ENCODE data around the gene STAG2.

The STAG2 gene

GRCh38 chrX:124086411-124086810 lies 124.9 kb downstream of the STAG2 start:
- no peak overlapping the region for H3K18ac ChIP-seq (ENCODE audit: low read length)
- no peak overlapping the region for H2BK120ac ChIP-seq (ENCODE audit: insufficient read depth, low read length, poor library complexity)
- no peaks in the 10 kb centered on the region for H3K27me3 ChIP-seq (ENCODE audit: insufficient read depth, low read length)
- H3K79me2 ChIP-seq (ENCODE audit: control insufficient read depth, insufficient read depth, low read length, poor library complexity), result no peaks in the 10 kb centered on the region
- no peak overlapping the region for H3K4me2 ChIP-seq (ENCODE audit: low read length)
- DNase-seq, result no peak
- H2BK5ac ChIP-seq (ENCODE audit: low read depth, low read length, poor library complexity), result no peak overlapping the region
- H2AFZ ChIP-seq (ENCODE audit: insufficient read depth, low read length, poor library complexity), result no peak overlapping the region
- H3K14ac ChIP-seq (ENCODE audit: low read length), result no peak overlapping the region
- H2BK12ac ChIP-seq (ENCODE audit: low read length), result no peak overlapping the region
- no peak overlapping the region for H3K4ac ChIP-seq (ENCODE audit: low read depth, low read length)
- no peak overlapping the region for H4K12ac ChIP-seq (ENCODE audit: low read depth, low read length)
- H2AK5ac ChIP-seq (ENCODE audit: low read length), result no peak overlapping the region
- no peaks in the 10 kb centered on the region for H3K4me1 ChIP-seq (ENCODE audit: control insufficient read depth in 1 of 2, insufficient read depth in 2 of 2, low read length in 2 of 2)
- no peak overlapping the region for H3K9ac ChIP-seq (ENCODE audit: low read length)
- WGBS (ENCODE audit: extremely low coverage, insufficient coverage, insufficient read length), result no CpG with 5 or more reads among the region's 7 CpGs
- H3K23ac ChIP-seq (ENCODE audit: low read length), result no peak overlapping the region
- no peaks in the 10 kb centered on the region for H3K9me3 ChIP-seq (ENCODE audit: insufficient read depth, low read depth, low read length)
- no peak overlapping the region for H4K8ac ChIP-seq (ENCODE audit: low read depth, low read length)
- H3K79me1 ChIP-seq (ENCODE audit: low read length), result no peaks in the 10 kb centered on the region
- H3K4me3 ChIP-seq (ENCODE audit: low read depth, low read length), result no peak overlapping the region
- peaks cover 15 to 19% of the 10 kb centered on the region in 2 experiments for H3K36me3 ChIP-seq (ENCODE audit: control insufficient read depth in 1 of 2, insufficient read depth in 2 of 2, low read length in 2 of 2)
- no peak overlapping the region for H4K91ac ChIP-seq (ENCODE audit: low read depth, low read length)
- H3K27ac ChIP-seq (ENCODE audit: low read depth, low read length), result no peak overlapping the region

DNA sequence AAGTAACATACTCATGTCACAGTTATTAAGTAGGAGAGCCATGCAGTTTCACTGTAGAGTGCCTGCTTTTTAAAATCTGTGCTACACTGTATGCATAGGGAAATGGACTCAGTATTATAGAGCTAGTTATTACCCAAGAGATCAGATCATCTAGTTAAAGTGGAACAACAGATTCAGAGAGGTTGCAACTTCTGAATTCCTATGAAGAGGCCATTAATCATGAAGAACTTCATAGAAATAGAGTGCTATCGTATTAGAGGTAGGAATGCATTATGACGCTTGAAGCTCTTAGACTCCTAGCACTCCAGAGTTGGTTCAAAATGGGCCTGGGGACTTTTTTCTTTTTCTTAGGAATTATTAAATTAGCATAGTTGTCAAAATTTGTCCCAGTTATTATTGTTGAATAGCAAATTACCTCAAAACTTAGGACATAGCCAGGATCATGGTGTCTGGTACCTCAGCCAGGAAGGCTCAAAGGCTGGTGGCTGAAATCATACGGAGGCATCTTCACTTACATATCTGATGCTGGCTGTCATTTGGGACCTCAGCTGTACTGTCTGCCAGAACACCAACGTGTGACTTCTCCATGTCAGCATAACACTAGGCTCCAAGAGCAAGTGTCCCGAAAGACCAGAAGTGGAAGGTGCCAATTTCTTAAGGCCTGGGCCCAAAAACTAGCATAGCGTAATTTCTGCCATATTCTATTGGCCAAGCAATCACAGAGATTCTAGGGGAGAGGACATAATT lies 125.7 kb downstream of the STAG2 start:
- Histone ChIP-seq H3K9ac (ENCODE audit: low read length) (no peak overlapping the region), H3K23ac (ENCODE audit: low read length) (no peak overlapping the region), H2AFZ (ENCODE audit: insufficient read depth, low read length, poor library complexity) (no peak overlapping the region), H4K12ac (ENCODE audit: low read depth, low read length) (no peak overlapping the region), H3K27me3 (ENCODE audit: insufficient read depth, low read length) (no peaks in the 10 kb centered on the region), H3K79me2 (ENCODE audit: control insufficient read depth, insufficient read depth, low read length, poor library complexity) (no peaks in the 10 kb centered on the region), H3K4me1 (ENCODE audit: control insufficient read depth in 1 of 2, insufficient read depth in 2 of 2, low read length in 2 of 2) (no peaks in the 10 kb centered on the region), H3K79me1 (ENCODE audit: low read length) (no peaks in the 10 kb centered on the region), H3K9me3 (ENCODE audit: insufficient read depth, low read depth, low read length) (no peaks in the 10 kb centered on the region), H3K27ac (ENCODE audit: low read depth, low read length) (no peak overlapping the region), H4K91ac (ENCODE audit: low read depth, low read length) (no peak overlapping the region), H2BK12ac (ENCODE audit: low read length) (no peak overlapping the region), H3K4me3 (ENCODE audit: low read depth, low read length) (no peak overlapping the region), H2BK5ac (ENCODE audit: low read depth, low read length, poor library complexity) (no peak overlapping the region), H3K18ac (ENCODE audit: low read length) (no peak overlapping the region), H3K4me2 (ENCODE audit: low read length) (no peak overlapping the region), H3K36me3 (ENCODE audit: control insufficient read depth in 1 of 2, insufficient read depth in 2 of 2, low read length in 2 of 2) (peaks cover 11 to 21% of the 10 kb centered on the region in 2 experiments), H3K4ac (ENCODE audit: low read depth, low read length) (no peak overlapping the region), H2BK120ac (ENCODE audit: insufficient read depth, low read length, poor library complexity) (no peak overlapping the region), H2AK5ac (ENCODE audit: low read length) (no peak overlapping the region), H3K14ac (ENCODE audit: low read length) (no peak overlapping the region), H4K8ac (ENCODE audit: low read depth, low read length) (no peak overlapping the region)
- no peak for DNase-seq
- no CpG with 5 or more reads among the region's 6 CpGs for WGBS (ENCODE audit: extremely low coverage, insufficient coverage, insufficient read length)

- no peak overlapping the region for H2AK5ac ChIP-seq (ENCODE audit: low read length)
- H3K27ac ChIP-seq (ENCODE audit: low read depth, low read length), result no peak overlapping the region
- no peak for DNase-seq
- H4K12ac ChIP-seq (ENCODE audit: low read depth, low read length), result no peak overlapping the region
- H3K79me1 ChIP-seq (ENCODE audit: low read length), result no peaks in the 10 kb centered on the region
- no peak overlapping the region for H4K8ac ChIP-seq (ENCODE audit: low read depth, low read length)
- no peaks in the 10 kb centered on the region for H3K79me2 ChIP-seq (ENCODE audit: control insufficient read depth, insufficient read depth, low read length, poor library complexity)
- no peak overlapping the region for H3K4me2 ChIP-seq (ENCODE audit: low read length)
- no peaks in the 10 kb centered on the region for H3K4me1 ChIP-seq (ENCODE audit: control insufficient read depth in 1 of 2, insufficient read depth in 2 of 2, low read length in 2 of 2)
- H2AFZ ChIP-seq (ENCODE audit: insufficient read depth, low read length, poor library complexity), result no peak overlapping the region
- no peak overlapping the region for H3K14ac ChIP-seq (ENCODE audit: low read length)
- no CpG with 5 or more reads among the region's 4 CpGs for WGBS (ENCODE audit: extremely low coverage, insufficient coverage, insufficient read length)
- H2BK12ac ChIP-seq (ENCODE audit: low read length), result no peak overlapping the region
- H4K91ac ChIP-seq (ENCODE audit: low read depth, low read length), result no peak overlapping the region
- no peak overlapping the region for H2BK5ac ChIP-seq (ENCODE audit: low read depth, low read length, poor library complexity)
- no peak overlapping the region for H2BK120ac ChIP-seq (ENCODE audit: insufficient read depth, low read length, poor library complexity)
- no peak overlapping the region for H3K23ac ChIP-seq (ENCODE audit: low read length)
- no peak overlapping the region for H3K4ac ChIP-seq (ENCODE audit: low read depth, low read length)
- H3K9me3 ChIP-seq (ENCODE audit: insufficient read depth, low read depth, low read length), result no peaks in the 10 kb centered on the region
- H3K27me3 ChIP-seq (ENCODE audit: insufficient read depth, low read length), result no peaks in the 10 kb centered on the region
- peaks cover 1 to 9% of the 10 kb centered on the region in 2 experiments for H3K36me3 ChIP-seq (ENCODE audit: control insufficient read depth in 1 of 2, insufficient read depth in 2 of 2, low read length in 2 of 2)
- no peak overlapping the region for H3K18ac ChIP-seq (ENCODE audit: low read length)
- no peak overlapping the region for H3K9ac ChIP-seq (ENCODE audit: low read length)
- H3K4me3 ChIP-seq (ENCODE audit: low read depth, low read length), result no peak overlapping the region
These were observed 131.7 kb downstream of the STAG2 start for GRCh38 chrX:124093222-124093621.

- H3K4me3 ChIP-seq (ENCODE audit: low read depth, low read length), result no peak overlapping the region
- no peaks in the 10 kb centered on the region for H3K27me3 ChIP-seq (ENCODE audit: insufficient read depth, low read length)
These were observed 135.6 kb downstream of the STAG2 start for GRCh38 chrX:124097116-124097515.

More at GRCh38 chrX:124097116-124097515, 135.6 kb downstream of the STAG2 start:
- H2BK120ac ChIP-seq (ENCODE audit: insufficient read depth, low read length, poor library complexity), result no peak overlapping the region
- H2BK12ac ChIP-seq (ENCODE audit: low read length), result no peak overlapping the region
- H3K18ac ChIP-seq (ENCODE audit: low read length), result no peak overlapping the region
- H3K4me1 ChIP-seq (ENCODE audit: control insufficient read depth in 1 of 2, insufficient read depth in 2 of 2, low read length in 2 of 2), result no peaks in the 10 kb centered on the region
- H3K27ac ChIP-seq (ENCODE audit: low read depth, low read length), result no peak overlapping the region
- no peaks in the 10 kb centered on the region for H3K79me2 ChIP-seq (ENCODE audit: control insufficient read depth, insufficient read depth, low read length, poor library complexity)
- no peak overlapping the region for H3K14ac ChIP-seq (ENCODE audit: low read length)
- no peak overlapping the region for H3K4me2 ChIP-seq (ENCODE audit: low read length)
- no peak for DNase-seq
- H3K79me1 ChIP-seq (ENCODE audit: low read length), result no peaks in the 10 kb centered on the region
- H3K9ac ChIP-seq (ENCODE audit: low read length), result no peak overlapping the region
- H2AK5ac ChIP-seq (ENCODE audit: low read length), result no peak overlapping the region
- H2BK5ac ChIP-seq (ENCODE audit: low read depth, low read length, poor library complexity), result no peak overlapping the region
- no peak overlapping the region for H2AFZ ChIP-seq (ENCODE audit: insufficient read depth, low read length, poor library complexity)
- no peak overlapping the region for H3K4ac ChIP-seq (ENCODE audit: low read depth, low read length)
- no peak overlapping the region for H4K91ac ChIP-seq (ENCODE audit: low read depth, low read length)
- no peak overlapping the region for H3K23ac ChIP-seq (ENCODE audit: low read length)
- no peak overlapping the region for H4K12ac ChIP-seq (ENCODE audit: low read depth, low read length)
- no CpG with 5 or more reads among the region's 2 CpGs for WGBS (ENCODE audit: extremely low coverage, insufficient coverage, insufficient read length)
- H3K36me3 ChIP-seq (ENCODE audit: control insufficient read depth in 1 of 2, insufficient read depth in 2 of 2, low read length in 2 of 2), result peaks cover 0 to 1% of the 10 kb centered on the region in 2 experiments
- no peaks in the 10 kb centered on the region for H3K9me3 ChIP-seq (ENCODE audit: insufficient read depth, low read depth, low read length)
- no peak overlapping the region for H4K8ac ChIP-seq (ENCODE audit: low read depth, low read length)
